Camera-type eye (tissue), 1 donor: ENCODE data around the gene ADGB. TPM values are rescaled to one million over a fixed set of nuclear protein-coding genes. Genes with fewer than 3 reads are reported as not detected.

Source experiments
- total RNA-seq: library from RNA; depleted of rRNA; stranded (reverse); fragments of >200 nt; gene quantifications from one replicate; pipeline ENCODE4 v1.2.3, GENCODE V29; 2014

ADGB gene
- total RNA-seq = 3.1 TPM

GRCh38 chr6:146598772-146599405, at the start of gene ADGB:
Gene ADGB, plus strand, starts transcription at chr6:146598972. Its CDS starts 69 bp downstream, at chr6:146599041.

Other genes starting within 250 kb of the ADGB start
- gene RAB32, start 55.1 kb upstream of the ADGB start, total RNA-seq = 18.5 TPM